Smooth muscle cell (in vitro differentiated cells): Measurements from ENCODE around the gene IGFBP5. TPM values are rescaled to one million over a fixed set of nuclear protein-coding genes. Genes with fewer than 3 reads are reported as not detected.

Experiments used
- DNase-seq: peaks from one replicate; lab custom pipeline; 2025; ENCODE audit not compliant: unreplicated experiment; lab: John Stamatoyannopoulos, UW
- H2AFZ ChIP-seq: fragments of 200-600 bp; sonication (generic); 2 replicates; pipeline ENCODE4 v1.6.0; 2016; ENCODE audit warnings: antibody characterized with exemption, low read depth, mild to moderate bottlenecking
- H3F3A ChIP-seq: fragments of 200-600 bp; sonication (generic); 2 replicates; pipeline ENCODE4 v1.6.0; 2017; ENCODE audit warnings: antibody characterized with exemption, low read depth
- H3K27ac ChIP-seq: fragments of 200-600 bp; sonication (generic); 2 replicates; pipeline ENCODE4 v1.5.1; 2016; ENCODE audit warnings: low read depth, mild to moderate bottlenecking
- H3K27me3 ChIP-seq: fragments of 200-600 bp; sonication (generic); 2 replicates; pipeline ENCODE4 v1.6.1; 2016; ENCODE audit warnings: low read depth, mild to moderate bottlenecking
- H3K36me3 ChIP-seq: fragments of 200-600 bp; sonication (generic); 2 replicates; pipeline ENCODE4 v1.5.1; 2016; ENCODE audit warnings: low read depth
- H3K4me1 ChIP-seq: fragments of 200-600 bp; sonication (generic); 2 replicates; pipeline ENCODE4 v1.5.1; 2016; ENCODE audit warnings: low read depth
- H3K4me2 ChIP-seq: fragments of 200-600 bp; sonication (generic); 2 replicates; pipeline ENCODE4 v1.6.0; 2016; ENCODE audit warnings: mild to moderate bottlenecking
- H3K4me3 ChIP-seq: fragments of 200-600 bp; sonication (generic); 2 replicates; pipeline ENCODE4 v1.5.1; 2016; ENCODE audit warnings: mild to moderate bottlenecking
- H3K79me2 ChIP-seq: fragments of 200-600 bp; sonication (generic); 2 replicates; pipeline ENCODE4 v1.6.0; 2016; ENCODE audit warnings: low read depth, mild to moderate bottlenecking
- H3K9ac ChIP-seq: fragments of 200-600 bp; sonication (generic); 2 replicates; pipeline ENCODE4 v1.6.0; 2016; ENCODE audit warnings: low read depth
- H3K9me3 ChIP-seq: fragments of 200-600 bp; sonication (generic); replicated peaks from 2 replicates; pipeline ENCODE4 v1.5.1; 2016; ENCODE audit warnings: low read depth
- H4K20me1 ChIP-seq: fragments of 200-600 bp; sonication (generic); 2 replicates; pipeline ENCODE4 v1.6.0; 2016; ENCODE audit warnings: low read depth
- WGBS: methylation state at CpG from one replicate; pipeline ENCODE4 v1.1.7; 2016; ENCODE audit warnings: low lambda C conversion rate; 5-methylcytosine and 5-hydroxymethylcytosine counted together
- polyA plus RNA-seq: library from polyadenylated mRNA; unstranded; fragments of >200 nt; fragmentation: Nextera tagmentation; extraction: Ambion mirVana; gene quantifications from 2 replicates; pipeline ENCODE4 v1.2.1, GENCODE V29; 2016
- total RNA-seq: library from RNA; depleted of rRNA; stranded (reverse); fragments of >200 nt; gene quantifications from 2 replicates; pipeline ENCODE4 v1.2.3, GENCODE V29; 2014
- TF ChIP-seq, protein P1 (sequence below): fragments of 200-600 bp; sonication (generic); IDR thresholded peaks from 2 replicates; pipeline ENCODE4 v1.5.1; 2017; ENCODE audit warnings: borderline replicate concordance, mild to moderate bottlenecking, antibody characterized with exemption; ENCODE audit not compliant: insufficient read depth, poor library complexity, severe bottlenecking

IGFBP5 gene
- total and polyA plus RNA-seq, 2 experiments from 2014 or later, result 381 to 787 TPM

DNA sequence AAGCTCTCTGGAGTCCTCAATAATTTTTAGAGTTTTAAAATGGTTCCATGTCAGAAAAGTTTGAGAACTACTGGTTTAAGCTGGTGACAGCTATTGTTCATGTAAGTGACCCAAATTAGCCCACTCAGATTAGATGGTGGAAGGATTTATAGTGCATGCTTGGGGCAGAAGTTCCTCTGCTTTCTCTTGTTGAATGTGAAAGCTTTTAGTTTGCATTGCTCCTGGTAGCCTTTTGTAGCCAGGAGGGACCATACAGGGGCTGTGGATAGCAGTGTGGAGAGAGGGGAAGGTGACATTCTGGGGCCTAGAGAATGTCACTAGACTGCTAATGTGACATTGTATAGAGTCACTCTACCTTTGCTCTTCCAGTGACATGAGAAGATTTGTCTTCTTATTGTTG, 40.3 kb upstream of the IGFBP5 start:
- Histone ChIP-seq H3K36me3 (no peaks in the 10 kb centered on the region), H3K27me3 (no peaks in the 10 kb centered on the region), H3K4me1 (peaks cover 13% of the 10 kb centered on the region), H2AFZ (no peak overlapping the region), H3K9me3 (no peaks in the 10 kb centered on the region), H3K9ac (no peak overlapping the region), H3F3A (no peaks in the 10 kb centered on the region), H4K20me1 (no peaks in the 10 kb centered on the region), H3K4me3 (no peak overlapping the region), H3K27ac (no peak overlapping the region), H3K4me2 (peak overlapping the region; percentile 70), H3K79me2 (no peaks in the 10 kb centered on the region)
- no peak for DNase-seq
- TF ChIP-seq, protein P1, sequence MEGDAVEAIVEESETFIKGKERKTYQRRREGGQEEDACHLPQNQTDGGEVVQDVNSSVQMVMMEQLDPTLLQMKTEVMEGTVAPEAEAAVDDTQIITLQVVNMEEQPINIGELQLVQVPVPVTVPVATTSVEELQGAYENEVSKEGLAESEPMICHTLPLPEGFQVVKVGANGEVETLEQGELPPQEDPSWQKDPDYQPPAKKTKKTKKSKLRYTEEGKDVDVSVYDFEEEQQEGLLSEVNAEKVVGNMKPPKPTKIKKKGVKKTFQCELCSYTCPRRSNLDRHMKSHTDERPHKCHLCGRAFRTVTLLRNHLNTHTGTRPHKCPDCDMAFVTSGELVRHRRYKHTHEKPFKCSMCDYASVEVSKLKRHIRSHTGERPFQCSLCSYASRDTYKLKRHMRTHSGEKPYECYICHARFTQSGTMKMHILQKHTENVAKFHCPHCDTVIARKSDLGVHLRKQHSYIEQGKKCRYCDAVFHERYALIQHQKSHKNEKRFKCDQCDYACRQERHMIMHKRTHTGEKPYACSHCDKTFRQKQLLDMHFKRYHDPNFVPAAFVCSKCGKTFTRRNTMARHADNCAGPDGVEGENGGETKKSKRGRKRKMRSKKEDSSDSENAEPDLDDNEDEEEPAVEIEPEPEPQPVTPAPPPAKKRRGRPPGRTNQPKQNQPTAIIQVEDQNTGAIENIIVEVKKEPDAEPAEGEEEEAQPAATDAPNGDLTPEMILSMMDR, result no peak

DNA sequence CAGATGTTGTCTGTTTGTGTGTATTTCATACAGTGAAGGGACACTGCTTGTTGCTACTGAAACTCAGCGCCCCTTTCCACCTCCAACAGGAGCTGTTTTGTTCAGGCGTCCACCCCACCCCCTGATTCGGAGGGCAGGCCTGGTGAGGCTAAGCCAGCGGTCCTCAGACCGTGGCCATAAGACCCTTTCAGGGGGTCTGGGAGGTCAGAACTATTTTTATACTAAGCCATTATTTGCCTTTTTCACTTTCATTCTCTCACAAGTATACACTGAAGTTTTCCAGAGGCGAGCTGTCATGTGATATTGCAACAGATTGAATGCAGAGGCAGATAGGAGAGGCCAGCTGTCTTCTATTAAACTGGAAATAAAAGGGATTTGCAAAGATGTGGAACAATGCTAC, 39.7 kb upstream of the IGFBP5 start:
- H4K20me1 ChIP-seq, result no peaks in the 10 kb centered on the region
- H3K27ac ChIP-seq, result peak overlapping the region; percentile 42
- 43% methylated on average over 6 of the region's 6 CpGs for WGBS
- no peak overlapping the region for H3K4me3 ChIP-seq
- no peak overlapping the region for H2AFZ ChIP-seq
- no peak overlapping the region for H3K9ac ChIP-seq
- H3K27me3 ChIP-seq, result no peaks in the 10 kb centered on the region
- H3F3A ChIP-seq, result no peaks in the 10 kb centered on the region
- H3K36me3 ChIP-seq, result no peaks in the 10 kb centered on the region
- DNase-seq, result no peak
- H3K4me2 ChIP-seq, result peak overlapping the region; percentile 70
- no peaks in the 10 kb centered on the region for H3K79me2 ChIP-seq
- H3K9me3 ChIP-seq, result no peaks in the 10 kb centered on the region
- TF ChIP-seq, protein P1, result no peak
- H3K4me1 ChIP-seq, result peaks cover 12% of the 10 kb centered on the region

DNA sequence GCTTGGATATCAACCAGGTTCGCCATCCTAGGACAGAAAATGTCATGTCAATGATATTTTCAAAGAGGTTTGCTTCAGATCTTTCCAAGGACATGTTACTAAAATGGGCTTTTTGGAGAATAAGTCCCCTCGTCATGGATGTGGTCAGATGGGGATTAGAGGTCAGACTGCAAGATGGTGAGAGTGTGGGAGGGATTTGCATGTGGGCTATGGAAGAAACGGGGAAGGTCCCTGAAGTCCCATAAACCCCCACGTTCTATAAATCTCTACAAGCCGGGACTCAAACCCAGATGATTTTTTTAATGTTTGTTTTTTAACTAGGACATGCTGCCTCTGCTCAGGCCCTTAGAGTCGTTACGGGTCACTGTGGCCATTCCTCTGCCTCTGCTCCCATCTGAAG, 37.7 kb upstream of the IGFBP5 start:
- no peaks in the 10 kb centered on the region for H3F3A ChIP-seq
- DNase-seq, result no peak
- WGBS, result 24% methylated on average over 7 of the region's 7 CpGs
- peaks cover 7% of the 10 kb centered on the region for H3K4me1 ChIP-seq
- no peaks in the 10 kb centered on the region for H3K9me3 ChIP-seq
- no peak overlapping the region for H3K9ac ChIP-seq
- H2AFZ ChIP-seq, result no peak overlapping the region
- no peaks in the 10 kb centered on the region for H4K20me1 ChIP-seq
- H3K27me3 ChIP-seq, result no peaks in the 10 kb centered on the region
- TF ChIP-seq, protein P1, result no peak
- H3K4me3 ChIP-seq, result no peak overlapping the region
- H3K4me2 ChIP-seq, result peak overlapping the region; percentile 46
- no peaks in the 10 kb centered on the region for H3K79me2 ChIP-seq
- no peaks in the 10 kb centered on the region for H3K36me3 ChIP-seq
- H3K27ac ChIP-seq, result peak overlapping the region; percentile 24

DNA sequence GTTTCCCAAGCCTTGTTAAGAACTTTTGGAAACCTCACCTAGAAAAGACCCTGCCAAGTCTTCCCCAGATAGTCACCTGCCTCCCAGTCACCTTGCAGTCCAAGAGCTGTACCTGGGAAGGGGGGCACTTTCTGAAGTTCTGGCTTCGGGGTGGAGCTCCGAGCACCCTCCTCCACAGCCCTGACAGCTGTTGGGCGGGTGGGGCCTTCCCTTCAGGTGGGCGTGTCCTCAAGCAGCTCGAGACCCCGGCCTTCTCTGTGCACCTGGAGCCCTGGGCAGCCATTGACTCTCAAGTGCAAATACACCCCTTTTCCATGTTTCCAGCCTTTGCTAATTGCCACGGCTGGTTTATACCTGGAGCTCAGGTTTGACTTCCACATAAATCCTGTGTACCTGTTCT, 37.0 kb upstream of the IGFBP5 start:
- H3K4me2 ChIP-seq, result peak overlapping the region; percentile 46
- H3K27me3 ChIP-seq, result no peaks in the 10 kb centered on the region
- no peak overlapping the region for H3K4me3 ChIP-seq
- H3F3A ChIP-seq, result no peaks in the 10 kb centered on the region
- no peak for DNase-seq
- WGBS, result 88% methylated on average over 7 of the region's 7 CpGs
- TF ChIP-seq, protein P1, result no peak
- H3K27ac ChIP-seq, result no peak overlapping the region
- H3K79me2 ChIP-seq, result no peaks in the 10 kb centered on the region
- H4K20me1 ChIP-seq, result no peaks in the 10 kb centered on the region
- peaks cover 7% of the 10 kb centered on the region for H3K4me1 ChIP-seq
- no peak overlapping the region for H2AFZ ChIP-seq
- no peaks in the 10 kb centered on the region for H3K9me3 ChIP-seq
- no peak overlapping the region for H3K9ac ChIP-seq
- no peaks in the 10 kb centered on the region for H3K36me3 ChIP-seq
